ENCODE measurements around the gene HEATR3.

Gene HEATR3

DNA sequence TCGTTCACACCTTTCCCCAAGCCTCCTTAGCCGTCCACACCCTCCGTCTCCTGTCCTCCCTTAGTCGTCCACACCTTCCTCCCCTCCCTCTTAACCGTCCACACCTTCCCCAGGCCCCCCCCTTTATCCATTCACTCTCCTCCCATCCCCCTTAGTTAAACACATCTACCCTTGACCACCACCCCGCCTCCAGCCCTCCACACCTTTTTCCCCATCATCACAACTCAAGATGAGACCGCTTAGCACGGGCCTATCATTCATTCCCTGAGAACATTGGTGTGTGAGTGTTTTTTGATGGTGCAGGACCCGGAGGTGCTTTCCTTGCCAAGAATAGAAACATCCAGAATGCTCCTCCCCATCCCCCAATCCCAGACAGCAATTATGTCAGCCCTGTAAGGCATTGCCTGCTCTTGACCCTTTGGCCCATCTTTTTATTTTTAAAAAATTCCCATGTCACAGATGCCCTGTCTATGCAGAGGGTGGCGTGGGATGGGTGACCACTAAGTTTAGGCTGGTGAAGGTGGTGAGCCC, 88.7 kb downstream of the HEATR3 start:
- H3K4me2 ChIP-seq, result peak overlapping the region; percentile 99
- H4K20me1 ChIP-seq (ENCODE audit: insufficient read depth), result peaks cover 34% of the 10 kb centered on the region
- H2AFZ ChIP-seq (ENCODE audit: low read depth), result no peak overlapping the region
- H3K4me1 ChIP-seq (ENCODE audit: low read depth, poor library complexity, severe bottlenecking), result peaks cover 52% of the 10 kb centered on the region
- peak overlapping the region; percentile 68; the same call in 1 of the 2 replicates for H3K9ac ChIP-seq
- H3K4me3 ChIP-seq (IDR thresholded peaks at IDR 0.05; ENCODE audit: insufficient read depth, low read depth, low read length), result no peak overlapping the region
- peak overlapping the region; percentile 47 for H3K27ac ChIP-seq
- H3K36me3 ChIP-seq (ENCODE audit: insufficient read depth), result no peaks in the 10 kb centered on the region
- TF ChIP-seq, protein P1, sequence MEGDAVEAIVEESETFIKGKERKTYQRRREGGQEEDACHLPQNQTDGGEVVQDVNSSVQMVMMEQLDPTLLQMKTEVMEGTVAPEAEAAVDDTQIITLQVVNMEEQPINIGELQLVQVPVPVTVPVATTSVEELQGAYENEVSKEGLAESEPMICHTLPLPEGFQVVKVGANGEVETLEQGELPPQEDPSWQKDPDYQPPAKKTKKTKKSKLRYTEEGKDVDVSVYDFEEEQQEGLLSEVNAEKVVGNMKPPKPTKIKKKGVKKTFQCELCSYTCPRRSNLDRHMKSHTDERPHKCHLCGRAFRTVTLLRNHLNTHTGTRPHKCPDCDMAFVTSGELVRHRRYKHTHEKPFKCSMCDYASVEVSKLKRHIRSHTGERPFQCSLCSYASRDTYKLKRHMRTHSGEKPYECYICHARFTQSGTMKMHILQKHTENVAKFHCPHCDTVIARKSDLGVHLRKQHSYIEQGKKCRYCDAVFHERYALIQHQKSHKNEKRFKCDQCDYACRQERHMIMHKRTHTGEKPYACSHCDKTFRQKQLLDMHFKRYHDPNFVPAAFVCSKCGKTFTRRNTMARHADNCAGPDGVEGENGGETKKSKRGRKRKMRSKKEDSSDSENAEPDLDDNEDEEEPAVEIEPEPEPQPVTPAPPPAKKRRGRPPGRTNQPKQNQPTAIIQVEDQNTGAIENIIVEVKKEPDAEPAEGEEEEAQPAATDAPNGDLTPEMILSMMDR (conservative IDR thresholded peaks at IDR 0.05; ENCODE audit: low read depth, low read length), result no peak
- H3K27me3 ChIP-seq (ENCODE audit: insufficient read depth, low read depth), result no peaks in the 10 kb centered on the region
- H3K79me2 ChIP-seq (ENCODE audit: insufficient read depth, low read depth), result peaks cover 58% of the 10 kb centered on the region

DNA sequence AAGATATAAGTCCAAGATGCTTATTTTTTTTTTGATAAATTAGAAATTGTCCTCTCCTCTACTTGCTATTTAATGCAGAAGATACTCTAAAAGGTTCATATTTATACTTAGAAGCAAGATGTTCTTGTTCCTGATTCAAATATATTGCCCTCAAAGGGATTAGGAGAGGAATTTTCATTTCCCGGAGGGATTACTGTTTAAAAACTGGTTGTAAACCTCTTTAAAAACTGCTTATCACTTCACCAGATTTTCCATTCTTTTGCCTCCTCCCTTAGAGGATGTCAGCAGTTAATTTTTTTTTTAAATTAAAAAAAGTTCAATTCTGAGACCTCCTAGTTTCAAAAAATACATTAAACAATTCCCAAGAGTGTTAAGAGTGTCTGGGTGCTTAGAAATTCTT, 90.2 kb downstream of the HEATR3 start:
- H3K79me2 ChIP-seq (ENCODE audit: insufficient read depth, low read depth), result peaks cover 72% of the 10 kb centered on the region

More for the DNA sequence above, 90.2 kb downstream of the HEATR3 start:
- Histone ChIP-seq H4K20me1 (ENCODE audit: insufficient read depth) (peaks cover 49% of the 10 kb centered on the region), H3K4me3 (IDR thresholded peaks at IDR 0.05; ENCODE audit: insufficient read depth, low read depth, low read length) (no peak overlapping the region), H2AFZ (ENCODE audit: low read depth) (no peak overlapping the region), H3K4me2 (peak overlapping the region; percentile 99), H3K9ac (peak overlapping the region; percentile 68; the same call in 1 of the 2 replicates), H3K36me3 (ENCODE audit: insufficient read depth) (no peaks in the 10 kb centered on the region), H3K27ac (peak overlapping the region; percentile 47), H3K4me1 (ENCODE audit: low read depth, poor library complexity, severe bottlenecking) (peaks cover 57% of the 10 kb centered on the region), H3K27me3 (ENCODE audit: insufficient read depth, low read depth) (no peaks in the 10 kb centered on the region)
- TF ChIP-seq, protein P1 (conservative IDR thresholded peaks at IDR 0.05; ENCODE audit: low read depth, low read length), result no peak

Measured in KMS-11 (cell line).